HG03108 (cell line): ENCODE measurements around the gene KAT8.
A peak's percentile ranks its signal among the peaks of the same experiment; 100 is the strongest.

Experiments
- ATAC-seq: cut with Tn5 transposase; IDR thresholded peaks from one replicate; pipeline ENCODE4 v1.9.1; 2021; ENCODE audit warnings: moderate library complexity; ENCODE audit not compliant: unreplicated experiment

Gene KAT8

DNA sequence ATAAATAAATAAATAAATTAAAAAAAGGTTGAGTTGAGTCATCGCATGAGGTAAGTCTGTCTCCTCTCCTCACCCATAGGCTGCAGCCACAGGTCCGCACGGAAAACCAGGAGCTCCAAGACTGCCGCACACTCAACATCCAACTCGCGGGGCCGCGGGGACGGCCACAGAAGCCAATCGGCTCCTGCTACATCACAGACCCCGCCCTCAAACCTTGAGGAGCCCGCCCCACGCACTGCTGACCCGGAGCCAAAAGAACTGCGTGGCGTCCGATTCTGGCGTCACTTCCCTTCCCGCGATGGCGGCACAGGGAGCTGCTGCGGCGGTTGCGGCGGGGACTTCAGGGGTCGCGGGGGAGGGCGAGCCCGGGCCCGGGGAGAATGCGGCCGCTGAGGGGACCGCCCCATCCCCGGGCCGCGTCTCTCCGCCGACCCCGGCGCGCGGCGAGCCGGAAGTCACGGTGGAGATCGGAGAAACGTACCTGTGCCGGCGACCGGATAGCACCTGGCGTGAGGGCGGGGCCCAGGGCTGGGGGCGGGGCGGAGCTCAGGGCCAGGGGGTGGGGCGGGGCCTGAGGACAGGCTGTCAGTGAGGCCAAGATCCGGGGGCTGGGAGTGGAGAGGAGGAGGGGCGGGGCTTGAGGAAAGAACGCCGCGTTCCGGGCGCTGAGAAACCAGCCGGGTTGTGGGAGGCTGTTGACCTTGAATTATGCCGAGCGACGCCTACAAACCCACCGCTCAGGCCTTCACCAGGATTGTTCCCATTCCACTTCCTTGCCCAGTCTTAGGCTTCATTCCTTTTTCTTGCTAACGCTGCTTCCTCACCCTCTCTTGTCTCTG is at the start of gene KAT8:
Gene KAT8, plus strand, starts transcription at position 281 of the 839 bp plus-strand sequence. Its CDS starts 18 bp downstream, at position 299.
- ATAC-seq, result peak; percentile 83

DNA sequence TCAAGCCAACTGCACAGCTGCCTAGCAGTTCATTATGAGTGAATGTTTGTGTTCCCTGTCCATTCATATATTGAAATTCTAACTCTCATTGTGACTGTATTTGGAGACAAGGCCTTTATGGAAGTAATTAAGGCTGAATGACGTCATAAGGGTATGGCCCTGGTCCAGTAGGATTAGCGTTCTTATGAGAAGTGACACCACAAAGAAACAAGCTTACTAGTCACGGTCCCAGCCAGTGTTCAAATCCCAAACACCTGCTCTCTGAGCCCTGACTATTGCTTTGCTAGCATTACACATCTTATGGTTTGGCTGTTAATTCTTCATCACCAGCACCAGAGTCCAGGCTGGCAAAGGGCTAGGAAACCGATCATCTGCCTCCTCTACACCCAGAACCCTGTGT is 45.6 kb upstream of the KAT8 start:
- ATAC-seq, result no peak

DNA sequence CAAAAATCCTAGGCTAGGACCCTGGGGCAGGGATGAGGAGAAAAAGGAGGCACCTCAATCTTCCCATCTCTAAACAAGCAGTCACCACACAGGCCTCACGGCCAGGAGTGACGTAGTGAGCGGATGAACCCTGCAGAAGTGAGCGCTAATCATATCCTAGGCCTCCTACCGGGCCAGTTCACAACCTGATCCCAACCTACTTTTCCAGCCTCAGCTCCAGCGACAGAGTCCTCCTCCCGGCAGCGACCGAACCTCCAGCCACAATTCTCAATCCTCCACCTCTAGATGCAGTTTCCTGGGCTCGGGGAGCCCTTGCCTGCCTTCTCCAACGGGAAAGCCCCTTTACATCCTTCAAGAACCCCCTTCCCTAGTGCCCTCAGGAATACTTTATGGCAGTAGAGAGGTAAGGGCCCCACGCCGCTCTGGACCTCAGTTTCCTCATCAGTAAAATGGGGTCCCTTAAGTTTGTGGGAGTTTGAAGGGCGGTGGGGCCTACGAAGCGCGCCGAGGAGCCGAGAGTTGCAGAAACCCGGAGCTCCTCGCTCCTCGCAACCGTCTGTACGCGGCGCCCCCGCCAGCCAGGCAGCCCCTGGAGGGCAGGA is 44.8 kb upstream of the KAT8 start:
- ATAC-seq, result no peak

DNA sequence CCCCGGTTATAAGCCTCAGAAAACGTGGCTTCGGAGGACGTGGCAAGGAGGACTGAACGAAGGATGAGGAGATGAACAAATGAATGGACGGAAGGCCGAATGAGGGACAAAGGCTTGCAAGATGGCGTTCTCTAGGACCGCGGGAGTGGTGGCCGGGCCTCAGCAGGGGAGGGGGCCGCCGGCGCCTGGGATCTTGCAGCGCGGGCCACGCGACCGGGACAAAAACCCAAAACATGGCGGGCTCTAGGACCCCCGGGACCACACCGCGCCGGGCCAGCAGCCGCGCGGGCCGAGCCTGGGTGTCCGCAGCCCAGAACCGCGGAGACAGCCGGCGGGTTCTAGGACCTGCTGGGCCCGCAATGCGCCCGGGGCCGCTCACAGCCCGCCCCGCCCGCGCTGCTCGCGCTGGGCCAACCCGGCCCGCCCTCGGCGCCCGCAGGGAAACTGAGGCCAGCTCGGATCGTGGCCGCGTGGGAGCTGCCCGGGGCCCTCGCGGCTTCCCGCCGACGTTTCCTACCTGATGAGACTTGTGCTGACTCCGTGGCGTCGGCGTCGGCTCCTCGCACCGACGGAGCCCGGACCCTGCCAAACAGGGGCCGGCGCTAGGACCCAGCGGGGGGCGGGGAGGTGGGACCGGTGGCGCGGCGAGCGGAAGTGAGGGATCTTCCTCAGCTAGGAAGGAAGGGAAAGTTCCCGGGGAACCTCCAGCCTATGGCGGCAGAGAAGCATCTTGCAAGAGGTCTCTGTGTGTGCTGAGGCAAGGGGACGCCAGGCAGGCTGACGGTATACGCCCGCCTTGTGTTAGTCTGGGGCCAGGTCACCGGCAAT is 44.1 kb upstream of the KAT8 start:
- ATAC-seq, result peak; percentile 43

DNA sequence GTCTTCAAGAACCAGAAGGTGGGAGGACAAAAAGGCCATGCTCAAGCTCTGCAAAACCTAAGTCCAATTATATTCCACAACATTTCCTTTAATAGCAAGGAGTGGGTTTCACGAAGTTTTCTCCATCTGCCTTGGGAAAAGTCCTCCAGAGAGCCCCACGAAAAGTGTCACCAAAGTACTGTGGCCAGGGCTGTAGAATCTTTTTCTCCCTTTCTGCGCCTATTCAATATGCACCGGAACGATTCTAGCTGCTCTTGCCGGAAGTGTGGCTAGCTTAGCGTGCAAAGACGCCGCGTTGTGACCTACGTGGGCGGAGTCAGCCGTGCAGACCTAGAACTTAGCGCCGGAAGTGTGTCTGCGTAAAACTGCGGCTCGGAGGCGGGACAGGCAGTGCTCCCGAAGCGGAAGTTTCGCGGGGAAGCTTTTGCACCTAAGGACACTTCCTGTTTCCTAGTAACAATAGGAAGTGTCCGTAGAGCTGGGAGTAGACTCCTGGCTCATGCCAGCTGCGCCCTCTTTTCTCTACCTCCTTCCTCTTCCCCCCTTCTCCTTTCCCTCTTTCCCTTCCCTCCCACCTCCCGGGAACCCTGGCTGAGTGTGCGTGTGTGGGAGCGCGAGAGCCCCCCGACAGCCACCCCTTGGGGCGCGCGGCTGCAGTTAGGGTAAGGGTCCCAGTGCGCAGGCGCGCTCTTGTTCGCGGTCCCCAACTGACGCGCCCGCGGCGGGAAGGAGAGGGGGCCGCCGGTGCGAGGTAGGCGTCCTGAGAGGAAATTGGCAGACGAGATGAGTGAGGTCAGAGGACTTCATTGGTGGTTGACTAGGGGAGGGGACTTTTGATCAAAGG is 43.3 kb upstream of the KAT8 start, which contains the start of the genes ZNF646 and ZNF668:
Gene ZNF646, plus strand, starts transcription at position 453 of the 844 bp plus-strand sequence. CDS start 1,903 bp downstream, outside the sequence.
Gene ZNF668, minus strand, starts transcription at position 271 of the 844 bp plus-strand sequence. CDS start 9,781 bp downstream, outside the sequence.
- peak; percentile 64 for ATAC-seq

DNA sequence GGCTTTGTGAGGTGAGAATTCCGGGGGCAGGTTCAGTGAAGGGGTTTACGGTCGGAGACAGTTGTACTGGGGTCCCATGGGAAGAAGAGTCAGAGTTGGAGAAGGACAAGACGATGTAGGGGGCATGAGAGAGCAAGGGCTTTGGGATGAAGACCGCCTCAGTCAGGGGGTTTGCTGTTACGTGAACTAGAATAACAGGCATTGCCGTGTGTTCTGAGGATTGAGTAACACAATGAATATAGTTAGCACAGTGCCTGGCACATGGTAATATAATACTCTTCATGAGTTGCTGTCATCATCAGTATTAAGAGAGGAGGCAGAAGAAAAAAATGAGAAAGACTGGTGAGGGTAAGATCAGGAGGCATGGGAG is 42.7 kb upstream of the KAT8 start:
- ATAC-seq, result no peak

DNA sequence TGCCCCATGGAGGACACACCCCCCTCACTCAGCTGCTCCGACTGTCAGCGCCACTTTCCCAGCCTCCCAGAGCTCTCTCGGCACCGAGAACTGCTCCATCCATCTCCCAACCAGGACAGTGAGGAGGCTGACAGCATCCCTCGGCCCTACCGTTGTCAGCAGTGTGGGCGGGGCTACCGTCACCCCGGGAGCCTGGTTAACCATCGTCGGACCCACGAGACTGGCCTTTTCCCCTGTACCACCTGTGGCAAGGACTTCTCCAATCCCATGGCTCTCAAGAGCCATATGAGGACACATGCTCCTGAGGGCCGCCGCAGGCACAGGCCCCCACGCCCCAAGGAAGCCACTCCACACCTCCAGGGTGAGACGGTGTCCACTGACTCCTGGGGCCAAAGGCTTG is 41.1 kb upstream of the KAT8 start:
- ATAC-seq, result no peak

DNA sequence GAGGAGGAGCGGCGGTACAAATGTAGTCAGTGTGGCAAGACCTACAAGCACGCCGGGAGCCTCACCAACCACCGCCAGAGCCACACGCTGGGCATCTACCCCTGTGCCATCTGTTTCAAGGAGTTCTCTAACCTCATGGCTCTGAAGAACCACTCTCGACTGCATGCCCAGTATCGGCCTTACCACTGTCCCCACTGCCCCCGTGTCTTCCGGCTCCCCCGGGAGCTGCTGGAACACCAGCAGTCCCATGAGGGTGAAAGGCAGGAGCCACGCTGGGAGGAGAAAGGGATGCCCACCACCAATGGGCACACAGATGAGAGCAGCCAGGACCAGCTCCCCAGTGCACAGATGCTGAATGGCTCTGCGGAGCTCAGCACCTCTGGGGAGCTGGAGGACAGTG is 40.4 kb upstream of the KAT8 start:
- ATAC-seq, result no peak

DNA sequence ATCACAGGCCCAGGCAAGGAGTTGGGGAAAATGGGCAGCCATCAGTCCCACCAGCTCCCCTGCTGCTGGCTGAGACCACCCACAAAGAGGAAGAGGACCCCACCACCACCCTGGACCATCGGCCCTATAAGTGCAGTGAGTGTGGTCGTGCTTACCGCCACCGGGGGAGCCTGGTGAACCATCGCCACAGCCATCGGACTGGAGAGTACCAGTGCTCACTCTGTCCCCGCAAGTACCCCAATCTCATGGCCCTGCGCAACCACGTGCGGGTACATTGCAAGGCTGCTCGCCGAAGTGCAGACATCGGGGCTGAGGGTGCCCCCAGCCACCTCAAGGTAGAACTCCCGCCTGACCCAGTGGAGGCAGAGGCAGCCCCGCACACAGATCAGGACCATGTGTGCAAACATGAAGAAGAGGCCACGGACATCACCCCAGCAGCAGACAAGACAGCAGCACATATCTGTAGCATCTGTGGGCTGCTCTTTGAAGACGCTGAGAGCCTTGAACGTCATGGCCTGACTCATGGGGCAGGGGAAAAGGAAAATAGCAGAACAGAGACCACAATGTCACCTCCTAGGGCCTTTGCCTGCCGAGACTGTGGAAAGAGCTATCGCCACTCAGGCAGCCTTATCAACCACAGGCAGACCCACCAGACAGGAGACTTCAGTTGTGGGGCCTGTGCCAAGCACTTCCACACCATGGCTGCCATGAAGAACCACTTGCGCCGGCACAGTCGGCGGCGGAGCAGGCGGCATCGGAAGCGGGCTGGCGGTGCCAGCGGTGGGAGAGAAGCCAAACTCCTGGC is 39.7 kb upstream of the KAT8 start:
- no peak for ATAC-seq

DNA sequence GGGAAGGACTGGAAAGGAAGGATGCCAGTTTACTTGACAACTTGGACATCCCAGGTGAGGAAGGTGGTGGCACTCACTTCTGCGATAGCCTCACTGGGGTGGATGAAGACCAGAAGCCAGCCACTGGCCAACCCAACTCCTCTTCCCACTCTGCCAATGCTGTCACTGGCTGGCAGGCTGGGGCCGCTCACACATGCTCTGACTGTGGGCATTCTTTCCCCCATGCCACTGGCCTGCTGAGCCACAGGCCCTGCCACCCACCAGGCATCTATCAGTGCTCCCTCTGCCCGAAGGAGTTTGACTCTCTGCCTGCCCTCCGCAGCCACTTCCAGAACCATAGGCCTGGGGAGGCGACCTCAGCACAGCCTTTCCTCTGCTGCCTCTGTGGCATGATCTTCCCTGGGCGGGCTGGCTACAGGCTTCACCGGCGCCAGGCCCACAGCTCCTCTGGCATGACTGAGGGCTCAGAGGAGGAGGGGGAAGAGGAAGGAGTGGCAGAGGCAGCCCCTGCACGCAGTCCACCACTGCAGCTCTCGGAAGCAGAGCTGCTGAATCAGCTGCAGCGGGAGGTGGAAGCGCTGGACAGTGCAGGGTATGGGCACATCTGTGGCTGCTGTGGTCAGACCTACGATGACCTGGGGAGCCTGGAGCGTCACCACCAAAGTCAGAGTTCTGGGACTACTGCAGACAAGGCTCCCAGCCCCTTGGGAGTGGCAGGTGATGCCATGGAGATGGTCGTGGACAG is 38.7 kb upstream of the KAT8 start:
- ATAC-seq, result no peak

DNA sequence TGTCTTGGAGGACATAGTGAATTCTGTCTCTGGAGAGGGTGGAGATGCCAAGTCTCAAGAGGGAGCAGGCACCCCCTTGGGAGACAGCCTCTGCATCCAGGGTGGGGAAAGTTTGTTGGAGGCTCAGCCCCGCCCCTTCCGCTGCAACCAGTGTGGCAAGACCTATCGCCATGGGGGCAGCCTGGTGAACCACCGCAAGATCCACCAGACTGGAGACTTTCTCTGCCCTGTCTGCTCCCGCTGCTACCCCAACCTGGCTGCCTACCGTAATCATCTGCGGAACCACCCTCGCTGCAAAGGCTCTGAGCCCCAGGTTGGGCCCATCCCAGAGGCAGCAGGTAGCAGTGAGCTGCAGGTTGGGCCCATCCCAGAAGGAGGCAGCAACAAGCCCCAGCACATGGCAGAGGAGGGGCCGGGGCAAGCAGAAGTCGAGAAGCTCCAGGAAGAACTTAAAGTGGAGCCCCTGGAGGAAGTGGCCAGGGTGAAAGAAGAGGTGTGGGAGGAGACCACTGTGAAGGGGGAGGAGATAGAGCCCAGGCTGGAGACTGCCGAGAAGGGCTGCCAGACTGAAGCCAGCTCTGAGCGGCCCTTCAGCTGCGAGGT is 38.0 kb upstream of the KAT8 start:
- no peak for ATAC-seq

DNA sequence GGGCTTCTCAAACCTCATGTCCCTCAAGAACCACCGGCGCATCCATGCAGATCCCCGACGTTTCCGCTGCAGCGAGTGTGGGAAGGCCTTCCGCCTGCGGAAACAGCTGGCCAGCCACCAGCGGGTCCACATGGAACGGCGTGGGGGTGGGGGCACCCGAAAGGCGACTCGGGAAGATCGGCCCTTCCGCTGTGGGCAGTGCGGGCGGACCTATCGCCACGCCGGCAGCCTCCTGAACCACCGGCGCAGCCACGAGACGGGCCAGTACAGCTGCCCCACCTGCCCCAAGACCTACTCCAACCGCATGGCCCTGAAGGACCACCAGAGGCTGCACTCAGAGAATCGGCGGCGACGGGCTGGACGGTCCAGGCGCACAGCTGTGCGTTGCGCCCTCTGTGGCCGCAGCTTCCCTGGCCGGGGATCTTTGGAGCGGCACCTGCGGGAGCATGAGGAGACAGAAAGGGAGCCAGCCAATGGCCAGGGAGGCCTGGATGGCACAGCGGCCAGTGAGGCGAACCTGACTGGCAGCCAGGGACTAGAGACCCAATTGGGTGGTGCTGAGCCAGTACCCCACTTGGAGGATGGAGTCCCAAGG is 37.3 kb upstream of the KAT8 start:
- no peak for ATAC-seq

DNA sequence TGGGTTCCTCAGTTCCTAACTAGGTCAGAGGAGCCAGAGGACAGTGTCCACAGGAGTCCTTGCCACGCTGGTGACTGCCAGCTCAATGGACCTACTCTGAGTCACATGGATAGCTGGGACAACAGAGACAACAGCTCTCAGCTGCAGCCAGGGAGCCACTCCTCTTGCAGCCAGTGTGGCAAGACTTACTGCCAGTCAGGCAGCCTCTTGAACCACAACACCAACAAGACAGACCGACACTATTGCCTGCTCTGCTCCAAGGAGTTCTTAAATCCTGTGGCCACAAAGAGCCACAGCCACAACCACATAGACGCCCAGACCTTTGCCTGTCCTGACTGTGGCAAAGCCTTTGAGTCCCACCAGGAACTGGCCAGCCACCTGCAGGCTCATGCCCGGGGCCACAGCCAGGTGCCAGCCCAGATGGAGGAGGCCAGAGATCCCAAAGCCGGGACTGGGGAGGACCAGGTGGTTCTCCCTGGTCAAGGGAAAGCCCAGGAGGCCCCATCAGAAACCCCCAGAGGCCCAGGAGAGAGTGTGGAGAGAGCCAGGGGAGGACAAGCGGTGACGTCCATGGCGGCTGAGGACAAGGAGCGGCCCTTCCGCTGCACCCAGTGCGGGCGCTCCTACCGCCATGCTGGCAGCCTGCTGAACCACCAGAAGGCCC is 36.6 kb upstream of the KAT8 start:
- ATAC-seq, result no peak

DNA sequence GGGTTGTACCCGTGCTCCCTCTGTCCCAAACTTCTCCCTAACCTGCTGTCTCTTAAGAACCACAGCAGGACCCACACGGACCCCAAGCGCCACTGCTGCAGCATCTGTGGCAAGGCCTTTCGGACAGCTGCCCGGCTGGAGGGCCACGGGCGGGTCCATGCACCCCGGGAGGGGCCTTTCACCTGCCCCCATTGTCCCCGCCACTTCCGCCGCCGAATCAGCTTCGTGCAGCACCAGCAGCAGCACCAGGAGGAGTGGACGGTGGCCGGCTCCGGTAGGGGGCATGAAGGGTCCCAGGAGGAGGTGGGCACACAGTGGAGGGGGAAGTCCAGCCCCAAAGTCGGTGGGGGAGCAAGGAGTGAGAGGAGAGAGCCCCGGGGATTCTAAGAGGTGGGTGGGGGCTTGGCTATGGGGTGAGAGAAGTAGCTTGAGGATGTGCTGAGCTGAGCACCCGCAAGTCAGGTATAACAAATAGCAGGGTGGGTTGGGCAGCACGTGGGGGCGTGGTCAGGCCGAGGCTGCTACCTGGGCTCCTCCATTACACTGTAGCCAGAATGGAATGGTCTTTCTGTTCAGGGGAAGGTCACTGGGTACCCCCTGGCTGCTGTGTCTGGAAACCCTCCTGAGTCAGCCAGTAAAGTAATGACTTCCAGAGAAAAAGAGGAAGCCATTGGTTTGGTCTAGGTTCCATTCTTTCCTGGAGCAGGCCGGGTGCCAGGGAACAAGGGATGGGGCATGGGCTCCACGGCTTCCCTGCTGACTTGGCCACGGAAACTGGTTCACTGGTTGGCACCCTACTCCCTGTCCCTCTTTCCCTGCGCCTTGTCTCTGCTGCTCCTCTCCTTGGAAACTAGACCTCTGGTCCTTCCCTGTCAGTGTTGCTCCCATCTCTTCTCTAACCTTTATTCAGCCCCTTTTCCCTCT is 35.8 kb upstream of the KAT8 start:
- ATAC-seq, result no peak

DNA sequence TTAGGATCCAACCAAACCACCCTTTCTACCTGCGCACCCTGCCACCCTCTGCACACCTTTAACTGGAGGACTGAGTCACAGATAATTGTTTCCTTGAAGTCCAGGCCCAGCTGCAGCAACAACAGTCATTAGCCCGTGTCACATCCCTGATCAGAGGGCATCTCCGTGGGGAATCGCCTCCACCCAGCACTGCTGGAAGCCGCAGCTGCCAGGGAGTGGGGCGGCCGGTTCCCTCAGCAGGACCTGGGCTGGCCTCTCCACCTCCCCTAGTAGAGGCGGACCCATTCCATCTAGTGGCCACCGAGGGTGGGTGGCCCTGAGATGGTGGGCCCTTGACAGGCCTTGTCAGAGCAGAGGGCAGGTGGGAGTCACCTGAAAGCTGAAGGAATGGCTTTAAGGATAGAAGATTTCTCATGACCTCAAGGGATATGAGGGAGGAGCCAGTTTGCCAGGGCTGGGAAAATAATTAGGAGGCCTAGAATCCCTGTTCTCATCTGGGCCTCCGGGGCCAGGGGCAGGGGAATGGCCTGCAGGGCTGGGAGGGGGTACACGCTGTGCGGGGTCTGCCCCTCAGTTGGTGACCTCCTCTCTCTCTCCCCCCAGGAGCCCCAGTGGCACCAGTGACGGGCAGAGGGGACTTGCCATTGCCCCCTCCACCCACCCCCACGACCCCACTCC is 35.0 kb upstream of the KAT8 start:
- ATAC-seq, result no peak

DNA sequence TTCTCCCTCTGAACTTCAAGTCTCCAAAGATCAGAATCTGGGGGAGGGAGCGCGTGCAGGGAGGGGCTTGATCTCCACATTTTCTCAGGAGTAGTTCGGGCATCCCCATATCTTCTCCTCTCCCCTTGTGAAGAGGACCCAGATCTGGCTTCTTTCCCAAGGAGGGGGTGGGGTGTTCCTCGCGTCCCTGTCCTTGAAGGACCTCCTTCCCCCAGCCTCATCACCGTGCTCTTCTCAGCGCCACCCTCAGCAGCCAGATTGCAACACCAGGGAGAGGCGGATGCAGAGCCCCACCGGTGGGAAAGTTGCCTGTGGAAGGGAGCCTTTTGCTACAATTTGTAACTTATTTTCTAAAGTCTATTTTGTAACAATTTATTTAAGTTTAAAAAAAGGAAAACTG is 34.4 kb upstream of the KAT8 start:
- no peak for ATAC-seq
